NCI-H187 treated with DMSO at 0.1 percent for 48 hours (cell line): ENCODE measurements around the gene PIP4K2A.
"Not testable (repeated sequence)": the region's sequence is repeated elsewhere in the genome, so short reads cannot be mapped to it uniquely, and the experiment has no call there.

ENCODE experiments used
- DNase-seq: peaks from one replicate; lab custom pipeline; 2025; lab: John Stamatoyannopoulos, UW

Gene PIP4K2A

GRCh38 chr10:22554461-22555182 lies 159.8 kb downstream of the PIP4K2A start:
- no peak for DNase-seq

- DNase-seq: no peak
Measured at GRCh38 chr10:22553452-22553995, 160.9 kb downstream of the PIP4K2A start.

GRCh38 chr10:22552888-22553378 lies 161.4 kb downstream of the PIP4K2A start:
- no peak for DNase-seq

GRCh38 chr10:22551681-22552365 lies 162.6 kb downstream of the PIP4K2A start:
- DNase-seq: no peak

GRCh38 chr10:22550732-22551131 lies 163.6 kb downstream of the PIP4K2A start:
- no peak for DNase-seq

- no peak for DNase-seq
Measured at GRCh38 chr10:22548344-22548743, 166.0 kb downstream of the PIP4K2A start.

GRCh38 chr10:22545643-22546042 lies 168.7 kb downstream of the PIP4K2A start:
- DNase-seq: no peak

GRCh38 chr10:22544325-22545068 lies 169.9 kb downstream of the PIP4K2A start:
- DNase-seq: no peak

- DNase-seq: no peak
Measured at GRCh38 chr10:22542773-22543172, 171.6 kb downstream of the PIP4K2A start.

GRCh38 chr10:22541900-22542299 lies 172.5 kb downstream of the PIP4K2A start:
- no peak for DNase-seq

GRCh38 chr10:22539579-22540298 lies 174.6 kb downstream of the PIP4K2A start:
- DNase-seq: no peak

GRCh38 chr10:22537810-22538209 lies 176.6 kb downstream of the PIP4K2A start:
- DNase-seq: no peak

GRCh38 chr10:22536620-22537019 lies 177.8 kb downstream of the PIP4K2A start:
- no peak for DNase-seq

- no peak for DNase-seq
Measured at GRCh38 chr10:22534849-22535604, 179.4 kb downstream of the PIP4K2A start.

GRCh38 chr10:22531441-22531840 lies 182.9 kb downstream of the PIP4K2A start:
- no peak for DNase-seq

- DNase-seq: no peak
Measured at GRCh38 chr10:22531008-22531407, 183.4 kb downstream of the PIP4K2A start.

- DNase-seq: no peak
Measured at GRCh38 chr10:22527520-22527919, 186.9 kb downstream of the PIP4K2A start.

- DNase-seq: not testable (repeated sequence)
Measured at GRCh38 chr10:22524333-22524732, 190.0 kb downstream of the PIP4K2A start.

GRCh38 chr10:22520645-22521044 lies 193.7 kb downstream of the PIP4K2A start:
- not testable (repeated sequence) for DNase-seq

- no peak for DNase-seq
Measured at GRCh38 chr10:22518167-22518724, 196.1 kb downstream of the PIP4K2A start.

- no peak for DNase-seq
Measured at GRCh38 chr10:22515009-22515408, 199.4 kb downstream of the PIP4K2A start.
